ENCODE results near the gene ADGRE2.

DNA sequence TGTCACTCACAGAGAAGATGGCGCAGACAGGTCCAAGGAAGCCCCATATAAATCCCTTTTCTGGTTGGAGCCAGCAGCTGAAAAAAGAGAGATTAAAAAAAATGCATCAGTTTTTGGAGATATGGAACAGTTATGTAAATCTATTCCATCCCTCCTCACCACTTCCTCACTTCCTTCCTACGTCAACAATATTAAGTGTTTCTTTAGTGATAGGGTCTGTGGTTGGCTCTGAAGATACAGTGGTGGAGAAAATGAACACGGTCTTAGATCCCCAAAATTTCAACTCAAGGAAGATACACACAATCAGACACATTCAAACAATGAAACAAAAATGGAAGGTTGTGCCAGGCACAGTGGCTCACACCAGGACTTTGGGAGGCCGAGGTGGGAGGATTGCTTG, 31.5 kb downstream of the ADGRE2 start:
- TF ChIP-seq EZH2phosphoT487 (conservative IDR thresholded peaks at IDR 0.05; ENCODE audit: low read length), result no peak
- TF ChIP-seq, protein P1, sequence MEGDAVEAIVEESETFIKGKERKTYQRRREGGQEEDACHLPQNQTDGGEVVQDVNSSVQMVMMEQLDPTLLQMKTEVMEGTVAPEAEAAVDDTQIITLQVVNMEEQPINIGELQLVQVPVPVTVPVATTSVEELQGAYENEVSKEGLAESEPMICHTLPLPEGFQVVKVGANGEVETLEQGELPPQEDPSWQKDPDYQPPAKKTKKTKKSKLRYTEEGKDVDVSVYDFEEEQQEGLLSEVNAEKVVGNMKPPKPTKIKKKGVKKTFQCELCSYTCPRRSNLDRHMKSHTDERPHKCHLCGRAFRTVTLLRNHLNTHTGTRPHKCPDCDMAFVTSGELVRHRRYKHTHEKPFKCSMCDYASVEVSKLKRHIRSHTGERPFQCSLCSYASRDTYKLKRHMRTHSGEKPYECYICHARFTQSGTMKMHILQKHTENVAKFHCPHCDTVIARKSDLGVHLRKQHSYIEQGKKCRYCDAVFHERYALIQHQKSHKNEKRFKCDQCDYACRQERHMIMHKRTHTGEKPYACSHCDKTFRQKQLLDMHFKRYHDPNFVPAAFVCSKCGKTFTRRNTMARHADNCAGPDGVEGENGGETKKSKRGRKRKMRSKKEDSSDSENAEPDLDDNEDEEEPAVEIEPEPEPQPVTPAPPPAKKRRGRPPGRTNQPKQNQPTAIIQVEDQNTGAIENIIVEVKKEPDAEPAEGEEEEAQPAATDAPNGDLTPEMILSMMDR (IDR thresholded peaks at IDR 0.05; ENCODE audit: insufficient read depth, low read length, poor library complexity, severe bottlenecking), result no peak
